BLaER1 treated with 17β-estradiol and CSF1 and Interleukin-3, amounts not matched to agents 10 nM and 100 nM (cell line): ENCODE data around the gene ZSWIM8.
A peak's percentile ranks its signal among the peaks of the same experiment; 100 is the strongest.

Experiments
- H3K27ac ChIP-seq, 11 experiments: shearing (Covaris generic); formaldehyde crosslinking; 2 replicates each; pipeline ENCODE4 v1.8.1; 2022
- H3K27me3 ChIP-seq, 11 experiments: shearing (Covaris generic); formaldehyde crosslinking; 2 replicates each; pipeline ENCODE4 v1.8.1; 2022
- H3K36me3 ChIP-seq, 11 experiments: shearing (Covaris generic); formaldehyde crosslinking; 2 replicates each; pipeline ENCODE4 v1.8.1; 2022
- H3K4me1 ChIP-seq, 10 experiments: shearing (Covaris generic); formaldehyde crosslinking; 2 replicates each; pipeline ENCODE4 v1.8.1; 2022
- H3K4me2 ChIP-seq, 11 experiments: shearing (Covaris generic); formaldehyde crosslinking; 2 replicates each; pipeline ENCODE4 v1.8.1; 2022
- H3K4me3 ChIP-seq, 10 experiments: shearing (Covaris generic); formaldehyde crosslinking; 2 replicates each; pipeline ENCODE4 v1.8.1; 2022
- H3K9ac ChIP-seq, 11 experiments: shearing (Covaris generic); formaldehyde crosslinking; 2 replicates each; pipeline ENCODE4 v1.8.1; 2022
- H3K9me3 ChIP-seq, 11 experiments: shearing (Covaris generic); formaldehyde crosslinking; replicated peaks in 1 of 11; 2 replicates each; pipeline ENCODE4 v1.8.1; 2022
- H4K20me1 ChIP-seq, 11 experiments: shearing (Covaris generic); formaldehyde crosslinking; 2 replicates each; pipeline ENCODE4 v1.8.1; 2022
- Cebpa-rat ChIP-seq, 11 experiments: shearing (Covaris generic); IDR thresholded peaks; 2 replicates each; pipeline ENCODE4 v1.8.1; 2022

Gene ZSWIM8

GRCh38 chr10:73797324-73798025, 12.1 kb downstream of the ZSWIM8 start:
- peaks cover 0 to 7% (median 0%) of the 10 kb centered on the region in 10 experiments; a peak in 4 of 20 replicates for H3K4me1 ChIP-seq
- no peak overlapping the region for H3K4me2 ChIP-seq
- H3K36me3 ChIP-seq = peaks cover 97 to 100% (median 99%) of the 10 kb centered on the region in 11 experiments
- no peak overlapping the region for H3K27ac ChIP-seq
- peaks cover 0 to 84% (median 9%) of the 10 kb centered on the region in 11 experiments; a peak in 12 of 22 replicates for H4K20me1 ChIP-seq
- H3K27me3 ChIP-seq = no peaks in the 10 kb centered on the region
- no peaks in the 10 kb centered on the region for H3K9me3 ChIP-seq
- no peak overlapping the region for H3K9ac ChIP-seq
- H3K4me3 ChIP-seq = no peak overlapping the region
- no peak for TF ChIP-seq Cebpa-rat (IDR thresholded peaks at IDR 0.05)

GRCh38 chr10:73798087-73798486, 12.7 kb downstream of the ZSWIM8 start:
- TF ChIP-seq Cebpa-rat (IDR thresholded peaks at IDR 0.05) = no peak
- H4K20me1 ChIP-seq = peaks cover 0 to 84% (median 9%) of the 10 kb centered on the region in 11 experiments; a peak in 11 of 22 replicates
- peaks cover 0 to 13% (median 0%) of the 10 kb centered on the region in 10 experiments; a peak in 6 of 20 replicates for H3K4me1 ChIP-seq
- no peak overlapping the region for H3K9ac ChIP-seq
- H3K4me3 ChIP-seq = no peak overlapping the region
- no peaks in the 10 kb centered on the region for H3K27me3 ChIP-seq
- no peak overlapping the region for H3K4me2 ChIP-seq
- no peak overlapping the region for H3K27ac ChIP-seq
- peaks cover 97 to 100% (median 99%) of the 10 kb centered on the region in 11 experiments for H3K36me3 ChIP-seq
- no peaks in the 10 kb centered on the region for H3K9me3 ChIP-seq

- Histone ChIP-seq H3K4me1 (peaks cover 5 to 23% (median 6%) of the 10 kb centered on the region in 10 experiments; a peak in 16 of 20 replicates), H3K36me3 (peaks cover 91 to 100% (median 98%) of the 10 kb centered on the region in 11 experiments), H3K4me2 (no peak overlapping the region), H3K27me3 (no peaks in the 10 kb centered on the region), H3K4me3 (no peak overlapping the region), H3K9ac (no peak overlapping the region), H3K9me3 (no peaks in the 10 kb centered on the region), H4K20me1 (peaks cover 0 to 87% (median 9%) of the 10 kb centered on the region in 11 experiments; a peak in 11 of 22 replicates), H3K27ac (no peak overlapping the region)
- no peak for TF ChIP-seq Cebpa-rat (IDR thresholded peaks at IDR 0.05)
Measured at GRCh38 chr10:73798927-73799560, 13.6 kb downstream of the ZSWIM8 start.

- Histone ChIP-seq H3K4me2 (no peak overlapping the region), H4K20me1 (peaks cover 0 to 86% (median 9%) of the 10 kb centered on the region in 11 experiments; a peak in 11 of 22 replicates), H3K27ac (no peak overlapping the region), H3K27me3 (no peaks in the 10 kb centered on the region), H3K4me3 (no peak overlapping the region), H3K36me3 (peaks cover 87 to 100% (median 98%) of the 10 kb centered on the region in 11 experiments), H3K4me1 (peaks cover 6 to 32% (median 13%) of the 10 kb centered on the region in 10 experiments; a peak in 16 of 20 replicates), H3K9ac (no peak overlapping the region), H3K9me3 (no peaks in the 10 kb centered on the region)
- no peak for TF ChIP-seq Cebpa-rat (IDR thresholded peaks at IDR 0.05)
Measured at GRCh38 chr10:73799899-73800559, 14.6 kb downstream of the ZSWIM8 start.

GRCh38 chr10:73800560-73801252, 15.3 kb downstream of the ZSWIM8 start:
- H3K4me3 ChIP-seq = no peak overlapping the region
- TF ChIP-seq Cebpa-rat (IDR thresholded peaks at IDR 0.05) = no peak
- H3K27me3 ChIP-seq = no peaks in the 10 kb centered on the region
- H3K9ac ChIP-seq = no peak overlapping the region
- H3K4me2 ChIP-seq = no peak overlapping the region
- H4K20me1 ChIP-seq = peaks cover 0 to 83% (median 12%) of the 10 kb centered on the region in 11 experiments; a peak in 11 of 22 replicates
- peaks cover 6 to 39% (median 13%) of the 10 kb centered on the region in 10 experiments; a peak in 16 of 20 replicates for H3K4me1 ChIP-seq
- H3K9me3 ChIP-seq = no peaks in the 10 kb centered on the region
- H3K27ac ChIP-seq = no peak overlapping the region
- peaks cover 87 to 100% (median 98%) of the 10 kb centered on the region in 11 experiments for H3K36me3 ChIP-seq

GRCh38 chr10:73801253-73801590, 15.8 kb downstream of the ZSWIM8 start:
- no peak for TF ChIP-seq Cebpa-rat (IDR thresholded peaks at IDR 0.05)
- Histone ChIP-seq H3K27ac (no peak overlapping the region), H3K4me1 (peaks cover 6 to 44% (median 13%) of the 10 kb centered on the region in 10 experiments; a peak in 16 of 20 replicates), H3K4me2 (no peak overlapping the region), H4K20me1 (peaks cover 0 to 85% (median 13%) of the 10 kb centered on the region in 11 experiments; a peak in 15 of 22 replicates), H3K36me3 (peaks cover 87 to 100% (median 98%) of the 10 kb centered on the region in 11 experiments), H3K9me3 (no peaks in the 10 kb centered on the region), H3K4me3 (no peak overlapping the region), H3K9ac (no peak overlapping the region), H3K27me3 (no peaks in the 10 kb centered on the region)

- Histone ChIP-seq H3K27ac (peak overlapping the region in 3 of 11 experiments; percentile 54 to 71 (median 70); a peak in 3 of 22 replicates), H3K4me1 (peaks cover 8 to 56% (median 15%) of the 10 kb centered on the region in 10 experiments; a peak in 16 of 20 replicates), H4K20me1 (peaks cover 0 to 85% (median 25%) of the 10 kb centered on the region in 11 experiments; a peak in 16 of 22 replicates), H3K4me3 (no peak overlapping the region), H3K27me3 (no peaks in the 10 kb centered on the region), H3K4me2 (peak overlapping the region in 2 of 11 experiments; percentile 64 to 81; a peak in 4 of 22 replicates), H3K9me3 (no peaks in the 10 kb centered on the region), H3K9ac (peak overlapping the region in 2 of 11 experiments; percentile 50 to 57; a peak in 1 of 22 replicates), H3K36me3 (peaks cover 87 to 100% (median 98%) of the 10 kb centered on the region in 11 experiments)
- TF ChIP-seq Cebpa-rat (IDR thresholded peaks at IDR 0.05) = no peak
Measured at GRCh38 chr10:73802276-73802991, 17.0 kb downstream of the ZSWIM8 start.
